DMS153 treated with DMSO at 0.1 percent for 48 hours (cell line): ENCODE results near the gene GPHN.
"Not testable (repeated sequence)": the region's sequence is repeated elsewhere in the genome, so short reads cannot be mapped to it uniquely, and the experiment has no call there.

ENCODE experiments used
- DNase-seq: peaks from one replicate; lab custom pipeline; 2025; ENCODE audit not compliant: unreplicated experiment; lab: John Stamatoyannopoulos, UW

Gene GPHN

GRCh38 chr14:66758031-66758613 lies 250.2 kb downstream of the GPHN start:
- no peak for DNase-seq

GRCh38 chr14:66772146-66772545 lies 264.2 kb downstream of the GPHN start:
- no peak for DNase-seq

DNA sequence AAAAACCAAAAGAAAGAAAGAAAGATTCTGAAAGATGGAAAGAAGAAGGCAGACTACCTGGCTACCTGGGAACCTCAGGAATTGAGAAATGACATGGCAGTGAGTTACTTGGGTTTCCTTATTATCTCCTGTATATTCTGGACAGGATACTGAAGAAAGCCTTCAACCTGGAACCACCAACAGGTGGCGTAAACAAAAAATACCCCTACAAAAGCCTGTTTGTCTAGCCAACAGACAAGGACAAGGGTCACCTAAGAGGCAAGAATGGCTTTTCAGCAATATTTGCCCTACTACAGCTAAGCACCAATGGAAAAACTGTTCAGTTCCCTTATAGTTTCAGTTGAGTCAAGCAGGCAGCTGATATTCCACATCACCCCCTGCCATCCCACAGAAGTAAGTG lies 274.9 kb downstream of the GPHN start:
- no peak for DNase-seq

- DNase-seq = no peak
Measured at GRCh38 chr14:66790101-66790500, 282.2 kb downstream of the GPHN start.

DNA sequence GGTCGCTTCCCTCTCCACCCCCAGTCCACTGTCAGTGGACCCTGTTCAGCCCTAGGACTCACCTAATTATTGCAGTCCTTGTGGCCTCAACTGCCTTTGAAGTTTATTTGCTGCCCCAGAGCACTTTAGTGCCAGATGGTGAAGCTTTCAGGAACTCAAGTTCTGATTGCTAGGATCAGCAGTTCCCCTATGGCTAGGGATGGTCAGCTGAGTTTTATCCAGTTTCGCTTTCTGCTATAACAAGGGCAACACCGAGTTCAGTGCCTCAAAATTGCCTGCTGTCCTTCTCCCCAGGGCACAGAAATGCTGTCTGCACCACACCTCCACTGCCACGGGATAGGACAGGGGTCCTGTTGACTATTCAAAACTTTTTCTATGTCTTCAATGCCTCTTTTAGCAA lies 295.0 kb downstream of the GPHN start:
- no peak for DNase-seq

DNA sequence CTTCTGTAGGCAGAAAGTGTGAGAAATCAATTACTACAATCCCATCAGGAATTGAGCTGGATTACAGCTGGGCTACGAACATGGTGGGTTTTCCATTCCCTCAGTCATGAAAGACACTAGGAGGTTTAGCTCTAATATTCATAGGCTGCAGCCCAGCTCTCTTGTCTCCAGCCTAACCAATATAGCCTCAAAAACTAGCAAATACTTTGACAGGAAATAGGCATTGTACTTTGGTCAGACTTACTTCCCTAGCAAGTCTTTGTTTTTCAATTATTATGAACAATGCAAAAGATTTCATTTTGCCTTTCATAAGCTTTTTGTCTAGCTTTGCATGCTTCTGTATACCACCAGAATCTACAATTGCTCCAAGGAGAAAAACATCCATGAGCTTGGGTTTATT lies 296.2 kb downstream of the GPHN start:
- no peak for DNase-seq

- no peak for DNase-seq
Measured at GRCh38 chr14:66813636-66814035, 305.7 kb downstream of the GPHN start.

- DNase-seq = no peak
Measured at GRCh38 chr14:66815687-66816086, 307.7 kb downstream of the GPHN start.

GRCh38 chr14:66824251-66824650 lies 316.3 kb downstream of the GPHN start:
- DNase-seq = no peak

DNA sequence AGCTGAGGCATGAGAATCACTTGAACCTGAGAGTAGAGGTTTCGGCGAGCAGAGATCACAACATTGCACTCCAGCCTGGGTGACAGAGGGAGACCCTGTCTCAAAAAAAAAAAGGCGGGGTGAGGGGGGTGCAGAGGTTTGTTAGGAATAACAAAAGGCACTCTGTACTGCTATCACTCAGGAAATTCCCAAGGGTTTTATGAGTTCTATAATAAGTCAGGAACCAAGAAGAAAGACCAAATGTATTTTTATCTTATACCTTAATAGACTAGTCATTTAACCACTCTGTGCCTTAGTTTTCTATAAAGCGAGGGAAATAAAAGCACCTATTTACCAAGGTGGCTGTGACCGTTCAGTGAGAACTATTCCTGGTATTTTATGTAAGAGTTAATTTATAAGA lies 319.2 kb downstream of the GPHN start:
- DNase-seq = no peak

GRCh38 chr14:66831173-66831572 lies 323.2 kb downstream of the GPHN start:
- DNase-seq = no peak

GRCh38 chr14:66833816-66834215 lies 325.9 kb downstream of the GPHN start:
- DNase-seq = no peak

DNA sequence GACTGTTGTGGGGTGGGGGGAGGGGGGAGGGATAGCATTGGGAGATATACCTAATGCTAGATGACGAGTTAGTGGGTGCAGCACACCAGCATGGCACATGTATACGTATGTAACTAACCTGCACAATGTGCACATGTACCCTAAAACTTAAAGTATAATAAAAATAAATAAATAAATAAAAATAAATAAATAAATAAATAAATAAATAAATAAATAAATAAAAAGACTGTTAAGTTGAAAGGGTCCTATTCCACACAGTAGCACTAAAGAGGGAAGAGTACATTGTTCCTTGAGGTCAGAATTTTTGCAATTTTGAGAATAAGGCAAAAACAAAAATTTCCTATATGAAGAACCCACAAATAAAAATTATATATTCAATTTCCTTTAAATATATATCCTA lies 329.5 kb downstream of the GPHN start:
- not testable (repeated sequence) for DNase-seq

- DNase-seq = no peak
Measured at GRCh38 chr14:66842911-66843512, 335.1 kb downstream of the GPHN start.

- DNase-seq = no peak
Measured at GRCh38 chr14:66850258-66850888, 342.4 kb downstream of the GPHN start.

- no peak for DNase-seq
Measured at GRCh38 chr14:66853311-66853710, 345.4 kb downstream of the GPHN start.

GRCh38 chr14:66857867-66858266 lies 349.9 kb downstream of the GPHN start:
- DNase-seq = no peak

- no peak for DNase-seq
Measured at GRCh38 chr14:66859063-66859671, 351.2 kb downstream of the GPHN start.

- no peak for DNase-seq
Measured at GRCh38 chr14:66881596-66881995, 373.6 kb downstream of the GPHN start.

- no peak for DNase-seq
Measured at GRCh38 chr14:66884149-66884548, 376.2 kb downstream of the GPHN start.

DNA sequence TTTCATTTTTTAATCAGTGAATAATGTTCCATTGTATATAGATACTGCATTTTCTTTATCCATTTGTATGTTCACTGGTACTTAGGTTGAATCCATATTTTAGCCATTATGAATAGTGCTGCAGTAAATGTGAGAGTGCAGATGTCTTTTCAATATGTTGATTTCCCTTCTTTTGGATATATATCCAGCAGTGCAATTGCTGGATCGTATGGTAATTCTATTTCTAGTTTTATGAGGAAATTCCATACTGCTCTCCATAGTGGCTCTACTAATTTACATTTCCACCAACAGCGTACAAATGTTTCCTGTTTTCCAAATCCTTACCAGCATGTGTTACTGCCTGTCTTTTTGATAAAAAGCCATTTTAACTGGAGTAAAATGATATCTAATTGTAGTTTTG lies 392.8 kb downstream of the GPHN start:
- DNase-seq = no peak

DNA sequence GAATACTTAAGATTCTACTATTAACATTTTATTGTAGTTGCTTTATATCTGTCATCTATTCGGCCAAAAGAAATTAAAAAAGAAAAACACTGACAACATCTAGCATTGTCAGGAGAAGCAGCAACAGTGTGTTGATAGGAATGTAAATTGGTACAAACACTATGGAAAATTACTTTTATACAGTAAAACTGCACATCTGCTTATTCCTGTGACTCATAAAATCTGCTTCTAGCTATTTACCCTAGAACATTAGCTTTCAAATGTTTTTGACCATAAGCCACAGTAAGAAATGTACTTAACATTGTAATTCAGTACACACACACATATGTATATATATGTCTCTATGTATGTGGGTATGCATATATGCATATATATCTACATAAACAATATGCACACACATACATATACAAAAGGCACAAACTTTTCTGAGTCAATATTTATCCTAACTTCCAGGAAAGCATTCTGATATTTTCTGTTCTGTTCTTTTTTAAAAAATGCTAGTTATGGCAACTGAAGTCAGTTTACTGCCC lies 402.4 kb downstream of the GPHN start:
- DNase-seq = no peak
